Spleen (tissue), 11 donors: ENCODE results near the gene MYO10. TPM values are rescaled to one million over a fixed set of nuclear protein-coding genes. Genes with fewer than 3 reads are reported as not detected.

Source experiments
- DNase-seq: peaks from one replicate; pipeline ENCODE4 v3.0.0-alpha.2; 2020
- H3K27ac ChIP-seq, 8 donors: fragments of 200-600 bp; sonication (generic) in 7 of 8; 1 replicate in 4 of 8; 2 replicates in 4 of 8; pipeline versions ENCODE4 v1.5.0 to v1.8.0; 2016 to 2021; ENCODE audit warnings: inconsistent platforms in 4 of 8, mild to moderate bottlenecking in 4 of 8, moderate library complexity in 1 of 8
- H3K27me3 ChIP-seq, 7 donors: fragments of 200-600 bp; sonication (generic) in 6 of 7; replicated peaks in 1 of 7; 1 replicate in 4 of 7; 2 replicates in 3 of 7; pipeline versions ENCODE4 v1.5.0 to v1.8.0; 2016 to 2021; ENCODE audit warnings: inconsistent platforms in 3 of 7, mild to moderate bottlenecking in 1 of 7
- H3K36me3 ChIP-seq, 6 donors: fragments of 200-600 bp; sonication (generic) in 5 of 6; 1 replicate in 4 of 6; 2 replicates in 2 of 6; pipeline versions ENCODE4 v1.5.0 to v1.8.0; 2016 to 2021; ENCODE audit warnings: inconsistent platforms in 2 of 6
- H3K4me1 ChIP-seq, 6 donors: fragments of 200-600 bp; sonication (generic) in 5 of 6; 1 replicate in 3 of 6; 2 replicates in 3 of 6; pipeline versions ENCODE4 v1.5.0 to v1.8.0; 2016 to 2021; ENCODE audit warnings: inconsistent platforms in 3 of 6
- H3K4me3 ChIP-seq, 8 donors: fragments of 200-600 bp; sonication (generic) in 7 of 8; 1 replicate in 4 of 8; 2 replicates in 4 of 8; pipeline versions ENCODE4 v1.5.0 to v1.8.0; 2016 to 2021; ENCODE audit warnings: inconsistent platforms in 4 of 8, mild to moderate bottlenecking in 4 of 8, moderate library complexity in 2 of 8
- H3K9me3 ChIP-seq, 8 donors: fragments of 200-600 bp; sonication (generic) in 7 of 8; 1 replicate in 4 of 8; 2 replicates in 4 of 8; pipeline versions ENCODE4 v1.5.0 to v1.8.0; 2016 to 2021; ENCODE audit warnings: inconsistent platforms in 4 of 8
- CTCF ChIP-seq, 11 experiments: fragments of 200-600 bp in 7 of 11; fragments of 450-650 bp in 4 of 11; sonication (generic) in 4 of 11; IDR thresholded peaks in 8 of 11; conservative IDR thresholded peaks in 3 of 11; 1 replicate in 7 of 11; 2 replicates in 4 of 11; pipeline versions ENCODE4 v1.4.0 to v1.8.0; 2016 to 2021; ENCODE audit warnings: antibody characterized with exemption in 11 of 11, inconsistent platforms in 4 of 11, mild to moderate bottlenecking in 1 of 11
- POLR2A ChIP-seq, 3 donors: fragments of 450-650 bp; IDR thresholded peaks; one replicate each; pipeline ENCODE4 v1.5.1; 2017; ENCODE audit warnings: antibody characterized with exemption in 3 of 3, mild to moderate bottlenecking in 1 of 3
- POLR2AphosphoS5 ChIP-seq, 3 donors: sonication (generic); formaldehyde crosslinking; IDR thresholded peaks; one replicate each; pipeline ENCODE4 v1.5.1; 2017; ENCODE audit warnings: antibody characterized with exemption in 3 of 3
- WGBS, 5 donors: extraction: QIAGEN DNeasy Blood & Tissue Kit in 3 of 5; methylation state at CpG; one replicate each; pipeline versions ENCODE4 v1.1.5 to v1.1.7; 2013 to 2018; 5-methylcytosine and 5-hydroxymethylcytosine counted together
- intact Hi-C: fragments of 100-400 bp; cut with DNase I; formaldehyde crosslinking; loops from one replicate; pipeline ENCODE4 v1.15.0; 2023; ENCODE audit warnings: low total_unique reads
- polyA plus RNA-seq, 3 donors: library from polyadenylated mRNA; stranded (reverse); fragments of 200-250 nt; gene quantifications; one replicate each; pipeline ENCODE4 v1.2.1, GENCODE V29; 2013
- total RNA-seq, 7 donors: library from RNA; depleted of rRNA in 3 of 7; stranded (reverse); fragments of >200 nt in 3 of 7; fragmentation: NEBNext Ultra II Directional in 4 of 7; extraction: Animal tissue kit (Norgen Biotek cat#: 25700) in 4 of 7; gene quantifications; one replicate each; pipeline versions ENCODE4 v1.1.0 to v1.2.1, GENCODE V29; 2016 to 2021
- donor health status: healthy with polysubstance abuse.
- donor health status: DM: no; HTN: no; CAD: no; lungs with moderate emphysema.
- donor health status: DM: no; HTN: no; CAD: no.
- donor health status: Bipolar disorder and iron deficiency.
- donor health status: healthy.
- donor health status: DM: no; HTN: no; CAD: no.
- donor health status: DM: yes; HTN: yes; CAD: no.

MYO10 gene
- total and polyA plus RNA-seq, 10 donors = 1.1 to 72.8 (median 32.7) TPM

GRCh38 chr5:16885635-16886365, 50.3 kb downstream of the MYO10 start:
- Histone ChIP-seq H3K27ac (peak overlapping the region in 3 of 8 donors; percentile 3 to 50 (median 49)), H3K4me3 (no peak overlapping the region), H3K4me1 (peaks cover 0 to 20% (median 2%) of the 10 kb centered on the region in 6 donors), H3K9me3 (no peaks in the 10 kb centered on the region), H3K36me3 (no peaks in the 10 kb centered on the region), H3K27me3 (no peaks in the 10 kb centered on the region)
- 83 to 86% (median 85%) methylated on average over 12 to 13 of the region's 13 CpGs for WGBS, 5 donors
- TF ChIP-seq CTCF (IDR thresholded peaks at IDR 0.05 in 8 of 11, conservative IDR thresholded peaks at IDR 0.05 in 3 of 11) (no peak), POLR2A (IDR thresholded peaks at IDR 0.05) (no peak), POLR2AphosphoS5 (IDR thresholded peaks at IDR 0.05) (no peak)
- no peak for DNase-seq
- intact Hi-C loops = no loop called here

GRCh38 chr5:16884595-16884994, 51.5 kb downstream of the MYO10 start:
- DNase-seq = no peak
- TF ChIP-seq POLR2A (IDR thresholded peaks at IDR 0.05) (no peak), CTCF (IDR thresholded peaks at IDR 0.05 in 8 of 11, conservative IDR thresholded peaks at IDR 0.05 in 3 of 11) (no peak), POLR2AphosphoS5 (IDR thresholded peaks at IDR 0.05) (no peak)
- WGBS, 5 donors = 72 to 89% (median 81%) methylated on average over 4 of the region's 4 CpGs
- no peaks in the 10 kb centered on the region for H3K9me3 ChIP-seq
- no peak overlapping the region for H3K4me3 ChIP-seq
- no peaks in the 10 kb centered on the region for H3K36me3 ChIP-seq
- intact Hi-C loops = no loop called here
- H3K27ac ChIP-seq = no peak overlapping the region
- peaks cover 0 to 11% (median 0%) of the 10 kb centered on the region in 6 donors for H3K4me1 ChIP-seq
- no peaks in the 10 kb centered on the region for H3K27me3 ChIP-seq

- DNase-seq = no peak
- Histone ChIP-seq H3K36me3 (no peaks in the 10 kb centered on the region), H3K9me3 (no peaks in the 10 kb centered on the region), H3K27me3 (no peaks in the 10 kb centered on the region), H3K27ac (no peak overlapping the region), H3K4me3 (no peak overlapping the region), H3K4me1 (peaks cover 0 to 11% (median 0%) of the 10 kb centered on the region in 6 donors)
- WGBS, 5 donors = 80 to 90% (median 87%) methylated on average over 6 of the region's 6 CpGs
- no peak for TF ChIP-seq POLR2A (IDR thresholded peaks at IDR 0.05)
- TF ChIP-seq POLR2AphosphoS5 (IDR thresholded peaks at IDR 0.05) = no peak
- no peak for TF ChIP-seq CTCF (IDR thresholded peaks at IDR 0.05 in 8 of 11, conservative IDR thresholded peaks at IDR 0.05 in 3 of 11)
- intact Hi-C loops = no loop called here
Observed at GRCh38 chr5:16883806-16884205, 52.3 kb downstream of the MYO10 start.

GRCh38 chr5:16883176-16883575, 52.9 kb downstream of the MYO10 start:
- H3K4me3 ChIP-seq = no peak overlapping the region
- no peak overlapping the region for H3K27ac ChIP-seq
- intact Hi-C loops = no loop called here
- no peaks in the 10 kb centered on the region for H3K27me3 ChIP-seq
- H3K4me1 ChIP-seq = peaks cover 0 to 11% (median 0%) of the 10 kb centered on the region in 6 donors
- no peaks in the 10 kb centered on the region for H3K9me3 ChIP-seq
- WGBS, 5 donors = 91 to 98% (median 94%) methylated on average over 6 of the region's 6 CpGs
- DNase-seq = no peak
- TF ChIP-seq POLR2A (IDR thresholded peaks at IDR 0.05) = no peak
- TF ChIP-seq CTCF (IDR thresholded peaks at IDR 0.05 in 8 of 11, conservative IDR thresholded peaks at IDR 0.05 in 3 of 11) = no peak
- TF ChIP-seq POLR2AphosphoS5 (IDR thresholded peaks at IDR 0.05) = no peak
- no peaks in the 10 kb centered on the region for H3K36me3 ChIP-seq
